CD4-positive, CD25-positive, alpha-beta regulatory T cell (primary cell): Measurements from ENCODE around the gene DOC2A. TPM values are rescaled to one million over a fixed set of nuclear protein-coding genes. Genes with fewer than 3 reads are reported as not detected.

Experiments
- ATAC-seq, 2 donors: fragments of 150-1000 bp; cut with Tn5 transposase; one replicate each; pipeline ENCODE4 v1.10.0; 2021; ENCODE audit warnings: low read depth in 2 of 2, moderate number of reproducible peaks in 2 of 2, moderate library complexity in 1 of 2
- DNase-seq, 3 donors: peaks; one replicate each; pipeline versions ENCODE4 v3.0.0 to v3.0.0-alpha.2; 2012 to 2022; ENCODE audit warnings: mixed read lengths in 1 of 3
- H3K27ac ChIP-seq: one replicate; pipeline ENCODE4 v1.7.0; 2013; ENCODE audit warnings: mild to moderate bottlenecking, low read length; ENCODE audit not compliant: insufficient read depth, poor library complexity, severe bottlenecking
- H3K27me3 ChIP-seq: one replicate; pipeline ENCODE4 v1.7.0; 2013; ENCODE audit warnings: low read length; ENCODE audit not compliant: control insufficient read depth, insufficient read depth
- H3K36me3 ChIP-seq: one replicate; pipeline ENCODE4 v1.7.0; 2013; ENCODE audit warnings: mild to moderate bottlenecking, low read length, moderate library complexity; ENCODE audit not compliant: control insufficient read depth, insufficient read depth
- H3K4me1 ChIP-seq: 2 replicates; pipeline ENCODE4 v1.7.0; 2013; ENCODE audit warnings: mild to moderate bottlenecking, low read length; ENCODE audit not compliant: insufficient read depth, control insufficient read depth, poor library complexity, severe bottlenecking
- H3K4me3 ChIP-seq: one replicate; pipeline ENCODE4 v1.7.0; 2013; ENCODE audit warnings: low read depth, mild to moderate bottlenecking, low read length, moderate library complexity
- H3K9me3 ChIP-seq, 2 experiments: 1 replicate in 1 of 2; 2 replicates in 1 of 2; pipeline ENCODE4 v1.7.0; 2013; ENCODE audit warnings: low read length in 2 of 2, mild to moderate bottlenecking in 1 of 2, moderate library complexity in 1 of 2; ENCODE audit not compliant: control insufficient read depth in 2 of 2
- H3K27ac Mint-ChIP-seq, 3 donors: one replicate each; pipeline ENCODE4 v1.8.0; 2020 to 2022; ENCODE audit warnings: mild to moderate bottlenecking in 3 of 3, mixed read lengths in 3 of 3, moderate library complexity in 2 of 3
- H3K27me3 Mint-ChIP-seq: one replicate; pipeline ENCODE4 v1.8.0; 2022; ENCODE audit warnings: mild to moderate bottlenecking, mixed read lengths
- H3K36me3 Mint-ChIP-seq: one replicate; pipeline ENCODE4 v1.8.0; 2020; ENCODE audit warnings: mixed read lengths
- H3K4me1 Mint-ChIP-seq, 4 donors: one replicate each; pipeline ENCODE4 v1.8.0; 2020 to 2022; ENCODE audit warnings: mixed read lengths in 4 of 4, mild to moderate bottlenecking in 1 of 4
- H3K4me3 Mint-ChIP-seq, 4 donors: one replicate each; pipeline ENCODE4 v1.8.0; 2020 to 2022; ENCODE audit warnings: mild to moderate bottlenecking in 4 of 4, mixed read lengths in 4 of 4, moderate library complexity in 3 of 4
- H3K9me3 Mint-ChIP-seq, 7 donors: one replicate each; pipeline ENCODE4 v1.8.0; 2020 to 2022; ENCODE audit warnings: mixed read lengths in 7 of 7, mild to moderate bottlenecking in 3 of 7, moderate library complexity in 2 of 7
- polyA plus RNA-seq, 4 donors: library from polyadenylated mRNA; unstranded; fragments of 300-500 nt; fragmentation: Illumina TruSeq; gene quantifications; one replicate each; pipeline ENCODE4 v1.2.3, GENCODE V29; 2021
- total RNA-seq: library from RNA; stranded (reverse); gene quantifications from one replicate; pipeline ENCODE4 v1.2.3, GENCODE V29; 2022

The DOC2A gene
- total and polyA plus RNA-seq, 5 donors from 2014 or later = not detected

DNA sequence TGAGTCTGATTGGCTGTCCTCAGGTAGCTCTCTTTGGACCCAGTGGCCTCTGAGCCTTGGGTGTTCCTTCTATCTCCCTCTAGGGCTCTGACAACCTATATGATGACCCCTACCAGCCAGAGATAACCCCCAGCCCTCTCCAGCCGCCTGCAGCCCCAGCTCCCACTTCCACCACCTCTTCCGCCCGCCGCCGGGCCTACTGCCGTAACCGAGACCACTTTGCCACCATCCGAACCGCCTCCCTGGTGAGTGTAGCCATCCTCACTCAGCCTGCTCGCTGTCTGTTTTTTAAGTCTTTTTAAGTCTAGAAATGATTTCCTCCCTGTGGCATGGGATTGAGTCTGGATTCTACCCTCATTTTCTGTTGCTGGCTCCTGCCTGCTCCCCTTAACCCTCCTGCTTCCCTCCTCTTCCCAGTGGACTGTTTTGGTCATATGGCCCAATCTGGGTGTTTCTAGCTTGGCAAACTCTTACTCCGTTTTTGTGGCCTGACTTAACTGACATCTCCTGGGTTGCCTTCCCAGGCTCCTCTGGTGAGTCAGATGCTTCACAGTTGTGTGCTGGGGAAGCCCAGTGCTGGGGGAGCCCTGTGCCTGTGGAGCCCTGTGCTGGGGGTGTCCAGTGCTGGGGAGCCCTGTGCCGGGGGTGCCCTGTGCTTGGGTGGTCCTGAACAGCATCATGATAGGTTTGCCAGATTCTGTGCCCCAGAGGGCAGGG is 27.2 kb downstream of the DOC2A start:
- no peak overlapping the region for H3K4me3 ChIP-seq
- H3K4me1 ChIP-seq = no peaks in the 10 kb centered on the region
- H3K27me3 ChIP-seq = no peaks in the 10 kb centered on the region
- peaks cover 81% of the 10 kb centered on the region for H3K36me3 ChIP-seq
- Mint-ChIP-seq H3K36me3 (peaks cover 38% of the 10 kb centered on the region), H3K27ac (peak overlapping the region in 1 of 3 donors; percentile 9), H3K9me3 (no peaks in the 10 kb centered on the region), H3K4me1 (no peaks in the 10 kb centered on the region), H3K4me3 (no peak overlapping the region), H3K27me3 (no peaks in the 10 kb centered on the region)
- DNase-seq (no peak), ATAC-seq (no peak)
- no peaks in the 10 kb centered on the region for H3K9me3 ChIP-seq
- H3K27ac ChIP-seq = no peak overlapping the region

DNA sequence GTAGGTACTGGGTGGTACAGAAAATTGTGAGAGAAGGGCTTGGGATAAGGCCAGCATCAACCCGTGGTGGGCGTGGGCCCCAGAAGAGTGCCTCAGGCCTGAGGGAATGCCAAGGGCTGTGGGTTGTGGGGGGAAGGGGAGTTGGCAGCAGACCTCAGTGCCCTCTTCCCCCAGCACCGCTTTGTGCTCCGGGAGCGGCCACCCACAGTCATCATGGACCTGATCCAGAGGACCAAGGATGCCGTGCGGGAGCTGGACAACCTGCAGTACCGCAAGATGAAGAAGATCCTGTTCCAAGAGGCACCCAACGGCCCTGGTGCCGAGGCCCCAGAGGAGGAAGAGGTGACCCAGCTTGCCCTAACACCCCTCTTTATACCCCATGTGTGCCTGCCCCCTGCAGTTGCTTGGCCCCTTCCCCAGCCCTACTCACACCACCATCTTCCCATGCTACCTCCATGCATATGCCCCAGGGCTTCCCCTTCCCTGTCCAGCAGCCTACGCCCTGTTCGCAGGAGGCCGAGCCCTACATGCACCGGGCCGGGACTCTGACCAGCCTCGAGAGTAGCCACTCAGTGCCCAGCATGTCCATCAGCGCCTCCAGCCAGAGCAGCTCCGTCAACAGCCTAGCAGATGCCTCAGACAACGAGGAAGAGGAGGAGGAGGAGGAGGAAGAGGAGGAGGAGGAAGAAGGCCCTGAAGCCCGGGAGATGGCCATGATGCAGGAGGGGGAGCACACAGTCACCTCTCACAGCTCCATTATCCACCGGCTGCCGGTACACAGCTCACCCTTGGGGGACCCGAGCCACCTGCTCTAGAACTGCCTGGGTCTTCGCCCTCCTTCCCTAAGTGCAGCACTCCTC is 28.0 kb downstream of the DOC2A start:
- Mint-ChIP-seq H3K9me3 (no peaks in the 10 kb centered on the region), H3K4me3 (no peak overlapping the region), H3K36me3 (peaks cover 31% of the 10 kb centered on the region), H3K27me3 (no peaks in the 10 kb centered on the region), H3K4me1 (no peaks in the 10 kb centered on the region), H3K27ac (no peak overlapping the region)
- ATAC-seq (no peak), DNase-seq (no peak)
- Histone ChIP-seq H3K4me3 (no peak overlapping the region), H3K36me3 (peaks cover 84% of the 10 kb centered on the region), H3K9me3 (no peaks in the 10 kb centered on the region), H3K27ac (no peak overlapping the region), H3K4me1 (no peaks in the 10 kb centered on the region), H3K27me3 (no peaks in the 10 kb centered on the region)

DNA sequence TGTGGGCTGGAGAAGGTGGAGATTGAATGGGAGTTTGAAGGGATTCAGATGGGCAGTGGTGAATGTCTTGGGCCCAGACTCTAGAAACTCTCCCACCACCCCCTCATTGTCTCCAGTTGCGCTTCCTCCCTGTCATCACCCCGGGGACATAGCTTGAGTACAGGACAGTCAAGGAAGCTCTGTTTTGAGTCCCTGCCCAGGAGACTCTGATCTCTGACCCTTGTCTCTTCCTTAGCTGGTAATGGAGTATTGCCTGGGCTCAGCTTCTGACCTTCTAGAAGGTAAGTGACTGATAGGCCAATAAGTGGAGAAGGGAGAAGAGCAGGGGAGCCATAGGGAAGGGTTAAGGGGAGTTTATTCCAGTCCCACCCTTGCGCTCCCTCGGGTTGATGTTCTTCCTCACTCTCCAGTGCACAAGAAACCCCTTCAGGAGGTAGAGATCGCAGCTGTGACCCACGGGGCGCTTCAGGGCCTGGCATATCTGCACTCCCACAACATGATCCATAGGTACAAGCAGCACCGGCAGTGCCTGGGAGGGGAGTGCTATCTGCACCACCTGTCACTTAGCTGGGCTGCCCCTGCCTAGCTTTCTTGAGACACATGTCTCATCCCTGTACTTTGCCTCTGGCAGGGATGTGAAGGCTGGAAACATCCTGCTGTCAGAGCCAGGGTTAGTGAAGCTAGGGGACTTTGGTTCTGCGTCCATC is 32.1 kb downstream of the DOC2A start:
- Mint-ChIP-seq H3K4me1 (peaks cover 13 to 34% (median 22%) of the 10 kb centered on the region in 4 donors), H3K36me3 (peaks cover 26% of the 10 kb centered on the region), H3K9me3 (no peaks in the 10 kb centered on the region), H3K4me3 (peak overlapping the region in 1 of 4 donors; percentile 9), H3K27me3 (no peaks in the 10 kb centered on the region), H3K27ac (peak overlapping the region in 1 of 3 donors; percentile 73)
- no peaks in the 10 kb centered on the region for H3K27me3 ChIP-seq
- DNase-seq (no peak), ATAC-seq (no peak)
- no peaks in the 10 kb centered on the region for H3K9me3 ChIP-seq
- peaks cover 33% of the 10 kb centered on the region for H3K4me1 ChIP-seq
- peaks cover 56% of the 10 kb centered on the region for H3K36me3 ChIP-seq
- H3K4me3 ChIP-seq = no peak overlapping the region
- no peak overlapping the region for H3K27ac ChIP-seq

DNA sequence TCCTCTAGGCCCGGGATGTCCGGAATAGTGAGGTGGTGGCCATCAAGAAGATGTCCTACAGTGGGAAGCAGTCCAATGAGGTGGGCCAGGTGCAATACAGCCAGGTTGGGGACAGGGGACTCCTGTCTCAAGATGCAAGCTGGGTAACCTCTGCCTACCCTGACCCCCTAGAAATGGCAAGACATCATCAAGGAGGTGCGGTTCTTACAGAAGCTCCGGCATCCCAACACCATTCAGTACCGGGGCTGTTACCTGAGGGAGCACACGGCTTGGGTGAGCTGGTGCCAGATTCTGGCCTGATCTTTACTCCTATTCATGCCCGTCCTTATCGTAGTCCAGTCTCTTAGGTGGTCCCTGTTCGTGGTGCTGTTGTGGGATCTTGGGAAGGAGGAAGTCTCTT is 32.7 kb downstream of the DOC2A start:
- H3K27me3 ChIP-seq = no peaks in the 10 kb centered on the region
- H3K4me3 ChIP-seq = no peak overlapping the region
- H3K27ac Mint-ChIP-seq = peak overlapping the region in 1 of 3 donors; percentile 52
- ATAC-seq (no peak), DNase-seq (no peak)
- H3K36me3 Mint-ChIP-seq = peaks cover 21% of the 10 kb centered on the region
- H3K27ac ChIP-seq = no peak overlapping the region
- no peaks in the 10 kb centered on the region for H3K27me3 Mint-ChIP-seq
- peaks cover 49% of the 10 kb centered on the region for H3K36me3 ChIP-seq
- H3K4me3 Mint-ChIP-seq = peak overlapping the region in 1 of 4 donors; percentile 37
- no peaks in the 10 kb centered on the region for H3K9me3 ChIP-seq
- H3K4me1 Mint-ChIP-seq = peaks cover 13 to 38% (median 25%) of the 10 kb centered on the region in 4 donors
- peaks cover 36% of the 10 kb centered on the region for H3K4me1 ChIP-seq
- no peaks in the 10 kb centered on the region for H3K9me3 Mint-ChIP-seq

DNA sequence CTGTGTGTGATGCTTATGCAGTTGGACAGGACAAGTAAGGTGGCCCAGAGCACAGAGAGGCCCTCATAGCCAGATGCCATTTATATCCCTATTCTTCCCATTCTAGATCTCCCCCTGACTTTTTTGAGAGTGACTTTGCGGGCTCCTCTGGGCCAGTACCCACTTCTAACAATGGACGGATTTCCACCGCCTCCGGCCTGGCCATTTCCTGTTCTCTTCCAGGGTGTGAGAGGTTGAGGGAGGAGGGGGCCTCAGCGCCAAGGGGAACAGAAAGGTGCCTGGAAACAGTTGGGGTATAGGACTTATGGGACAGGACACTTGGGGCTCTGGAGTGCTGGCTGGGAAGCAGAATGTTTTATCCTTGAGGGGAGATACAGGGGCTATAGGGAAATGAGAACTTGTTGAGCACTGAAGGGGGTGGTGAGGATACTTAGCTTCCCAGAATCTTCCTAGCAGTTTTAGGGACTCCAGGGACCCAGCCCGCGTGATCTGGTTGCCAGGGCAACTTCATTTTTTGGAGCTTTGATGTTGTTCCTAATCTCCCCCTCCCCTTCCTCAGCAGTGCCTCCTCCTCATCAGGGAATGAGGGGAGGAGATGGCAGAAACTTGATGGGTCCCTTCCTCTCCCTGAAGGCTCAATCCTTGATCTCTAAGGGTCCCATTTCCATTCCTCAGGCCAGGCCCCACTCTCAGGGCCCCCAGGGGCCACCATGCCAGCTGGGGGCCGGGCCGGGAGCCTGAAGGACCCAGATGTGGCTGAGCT is 33.6 kb downstream of the DOC2A start:
- peaks cover 41% of the 10 kb centered on the region for H3K36me3 ChIP-seq
- H3K27ac Mint-ChIP-seq = peak overlapping the region in 2 of 3 donors; percentile 52 to 87
- H3K27me3 Mint-ChIP-seq = no peaks in the 10 kb centered on the region
- peaks cover 17% of the 10 kb centered on the region for H3K36me3 Mint-ChIP-seq
- no peaks in the 10 kb centered on the region for H3K9me3 ChIP-seq
- H3K4me1 ChIP-seq = peaks cover 37% of the 10 kb centered on the region
- peaks cover 13 to 42% (median 28%) of the 10 kb centered on the region in 4 donors for H3K4me1 Mint-ChIP-seq
- no peaks in the 10 kb centered on the region for H3K27me3 ChIP-seq
- DNase-seq (no peak), ATAC-seq (no peak)
- no peak overlapping the region for H3K27ac ChIP-seq
- H3K4me3 Mint-ChIP-seq = peak overlapping the region in 2 of 4 donors; percentile 48 to 100
- no peaks in the 10 kb centered on the region for H3K9me3 Mint-ChIP-seq
- no peak overlapping the region for H3K4me3 ChIP-seq

DNA sequence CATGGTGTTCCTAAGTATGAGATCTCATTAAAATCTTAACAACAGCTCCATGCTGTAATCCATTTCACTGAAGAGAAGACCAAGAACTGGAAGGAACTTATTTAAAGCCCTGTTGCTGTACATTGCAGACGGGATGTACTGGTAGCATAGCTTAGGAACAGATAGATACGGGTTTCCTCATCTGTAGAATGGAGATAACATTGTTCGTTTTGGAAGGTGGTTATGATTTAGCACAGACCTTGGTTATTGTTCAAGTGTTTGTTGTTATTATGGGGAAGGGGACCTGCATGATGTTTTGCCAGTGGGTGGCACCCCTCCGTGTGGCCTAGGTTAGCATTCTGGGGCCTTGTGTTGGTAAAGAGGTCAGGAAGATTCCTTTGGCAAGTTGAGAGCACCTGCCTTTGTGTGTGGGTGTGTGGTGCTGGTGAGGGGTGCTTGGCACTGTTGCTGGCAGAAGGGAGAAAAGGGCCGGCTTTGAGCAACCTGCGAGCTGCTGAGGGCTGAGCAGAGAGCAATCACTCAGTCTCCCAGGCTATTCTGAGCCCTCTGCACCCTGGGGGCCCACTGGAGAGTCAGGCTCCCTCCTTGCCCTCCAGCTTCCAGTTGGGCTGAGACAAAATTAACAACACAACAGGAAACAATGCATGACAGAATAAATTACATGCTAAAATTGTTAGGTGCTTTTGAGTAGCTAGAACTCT is 34.9 kb downstream of the DOC2A start:
- H3K27me3 Mint-ChIP-seq = no peaks in the 10 kb centered on the region
- H3K36me3 ChIP-seq = peaks cover 30% of the 10 kb centered on the region
- H3K9me3 Mint-ChIP-seq = no peaks in the 10 kb centered on the region

More for the DNA sequence above, 34.9 kb downstream of the DOC2A start:
- DNase-seq (peak in 1 of 3 donors; percentile 14), ATAC-seq (no peak)
- H3K4me1 Mint-ChIP-seq = peaks cover 13 to 42% (median 28%) of the 10 kb centered on the region in 4 donors
- H3K27ac ChIP-seq = peak overlapping the region; percentile 83
- peak overlapping the region; percentile 39 to 89 (median 87) for H3K27ac Mint-ChIP-seq
- peak overlapping the region; percentile 87 for H3K4me3 ChIP-seq
- no peaks in the 10 kb centered on the region for H3K27me3 ChIP-seq
- H3K4me3 Mint-ChIP-seq = peak overlapping the region; percentile 84 to 100 (median 90)
- peaks cover 15% of the 10 kb centered on the region for H3K36me3 Mint-ChIP-seq
- H3K9me3 ChIP-seq = no peaks in the 10 kb centered on the region
- H3K4me1 ChIP-seq = peaks cover 37% of the 10 kb centered on the region
